Keratinocyte (primary cell): ENCODE measurements around the gene CREG2. TPM values are rescaled to one million over a fixed set of nuclear protein-coding genes. Genes with fewer than 3 reads are reported as not detected.

ENCODE experiments used
- DNase-seq: peaks from one replicate; pipeline ENCODE4 v3.0.0-alpha.2; 2011; ENCODE audit warnings: low read depth, missing footprints, low spot score
- FAIRE-seq: peaks from 2 replicates; lab custom pipeline; 2011; peaks lifted over from hg19 to GRCh38; lab: Jason Lieb, UNC
- H2AFZ ChIP-seq: 2 replicates; pipeline ENCODE4 v1.6.0; 2012; ENCODE audit warnings: low read length, control low read depth, inconsistent platforms; ENCODE audit not compliant: control insufficient read depth
- H3K27ac ChIP-seq: 2 replicates; pipeline ENCODE4 v1.5.1; 2011; ENCODE audit warnings: low read length; ENCODE audit not compliant: control insufficient read depth, insufficient read depth
- H3K27me3 ChIP-seq: 3 replicates; pipeline ENCODE4 v1.6.0; 2011; ENCODE audit warnings: low read length; ENCODE audit not compliant: control insufficient read depth, insufficient read depth; ENCODE audit errors: extremely low read depth
- H3K36me3 ChIP-seq, 2 experiments: 2 replicates in 1 of 2; 3 replicates in 1 of 2; pipeline ENCODE4 v1.5.1; 2011; ENCODE audit warnings: low read length in 2 of 2, mild to moderate bottlenecking in 1 of 2; ENCODE audit not compliant: control insufficient read depth in 2 of 2, insufficient read depth in 2 of 2; ENCODE audit errors: extremely low read depth in 1 of 2
- H3K4me1 ChIP-seq: 3 replicates; pipeline ENCODE4 v1.5.1; 2011; ENCODE audit warnings: low read length; ENCODE audit not compliant: control insufficient read depth, insufficient read depth; ENCODE audit errors: extremely low read depth
- H3K4me2 ChIP-seq: 3 replicates; pipeline ENCODE4 v1.6.0; 2011; ENCODE audit warnings: low read depth, low read length; ENCODE audit not compliant: control insufficient read depth, insufficient read depth; ENCODE audit errors: extremely low read depth
- H3K4me3 ChIP-seq, 3 experiments: fragments of 200-600 bp in 1 of 3; sonication (generic) in 1 of 3; 2 replicates in 2 of 3; 3 replicates in 1 of 3; pipeline ENCODE4 v1.5.1; 2011 to 2016; ENCODE audit warnings: low read length in 3 of 3, mild to moderate bottlenecking in 3 of 3, control low read depth in 2 of 3, inconsistent platforms in 1 of 3, low read depth in 1 of 3, mixed read lengths in 1 of 3, mixed run types in 1 of 3, moderate library complexity in 1 of 3; ENCODE audit not compliant: control insufficient read depth in 2 of 3, insufficient read depth in 2 of 3; ENCODE audit errors: extremely low read depth in 1 of 3
- H3K79me2 ChIP-seq: 2 replicates; pipeline ENCODE4 v1.6.0; 2012; ENCODE audit warnings: low read length; ENCODE audit not compliant: control insufficient read depth, insufficient read depth
- H3K9ac ChIP-seq: 3 replicates; pipeline ENCODE4 v1.6.0; 2011; ENCODE audit warnings: low read length; ENCODE audit not compliant: control insufficient read depth, insufficient read depth; ENCODE audit errors: extremely low read depth
- H3K9me1 ChIP-seq: 3 replicates; pipeline ENCODE4 v1.6.0; 2011; ENCODE audit warnings: low read length; ENCODE audit not compliant: control insufficient read depth, insufficient read depth; ENCODE audit errors: extremely low read depth
- H3K9me3 ChIP-seq: 2 replicates; pipeline ENCODE4 v1.5.1; 2012; ENCODE audit warnings: low read depth, low read length; ENCODE audit not compliant: control insufficient read depth
- H4K20me1 ChIP-seq: 3 replicates; pipeline ENCODE4 v1.6.0; 2011; ENCODE audit warnings: low read length; ENCODE audit not compliant: control insufficient read depth, insufficient read depth; ENCODE audit errors: extremely low read depth
- CTCF ChIP-seq, 3 experiments: IDR thresholded peaks in 1 of 3; conservative IDR thresholded peaks in 1 of 3; optimal IDR thresholded peaks in 1 of 3; 2 replicates in 2 of 3; 3 replicates in 1 of 3; pipeline versions ENCODE3 to v1.5.1; 2011; ENCODE audit warnings: low read length in 3 of 3, mild to moderate bottlenecking in 3 of 3, moderate library complexity in 2 of 3, control low read depth in 1 of 3, inconsistent platforms in 1 of 3; ENCODE audit not compliant: insufficient read depth in 2 of 3; ENCODE audit errors: extremely low read depth in 1 of 3
- EZH2 ChIP-seq: IDR thresholded peaks from one replicate; pipeline ENCODE4 v1.6.1; 2012; ENCODE audit warnings: inconsistent platforms, mild to moderate bottlenecking, low read length, moderate library complexity
- dilution Hi-C: fragments of 300-500 bp; cut with MboI; formaldehyde crosslinking; loops from one replicate; pipeline ENCODE4 v1.7.0; 2020; ENCODE audit warnings: low sequenced_read_pairs; ENCODE audit not compliant: extremely low pct_ligation_motif_present
- polyA plus RNA-seq, 5 experiments: library from polyadenylated mRNA; depleted of rRNA in 3 of 5; stranded (reverse) in 3 of 5; stranded (forward) in 1 of 5; unstranded in 1 of 5; fragments of >200 nt; gene quantifications; 1 replicate in 1 of 5; 2 replicates in 3 of 5; 3 replicates in 1 of 5; pipeline versions ENCODE4 v1.2.1 to v1.2.3, GENCODE V29; 2011 to 2012; ENCODE audit warnings: missing spikeins in 2 of 5, low read depth in 1 of 5, low replicate concordance in 1 of 5

Gene CREG2
- polyA plus RNA-seq, 1 donor (not counting 4 experiments of a cell fraction or from before 2014, with no cell fraction given): 1.7 TPM

- Histone ChIP-seq H3K36me3 (no peaks in the 10 kb centered on the region), H3K4me3 (no peak overlapping the region), H3K9me1 (no peaks in the 10 kb centered on the region), H3K9me3 (no peaks in the 10 kb centered on the region), H3K9ac (no peak overlapping the region), H3K27me3 (no peaks in the 10 kb centered on the region), H3K79me2 (no peaks in the 10 kb centered on the region), H3K4me2 (no peak overlapping the region), H4K20me1 (no peaks in the 10 kb centered on the region), H2AFZ (no peak overlapping the region), H3K4me1 (peaks cover 30% of the 10 kb centered on the region), H3K27ac (no peak overlapping the region)
- TF ChIP-seq EZH2 (no peak), CTCF (optimal IDR thresholded peaks at IDR 0.05 in 1 of 3, IDR thresholded peaks at IDR 0.05 in 1 of 3, conservative IDR thresholded peaks at IDR 0.05 in 1 of 3; ENCODE audit: extremely low read depth in 1 of 3, insufficient read depth in 2 of 3, low read length in 3 of 3) (no peak)
- FAIRE-seq: no peak
- no peak for DNase-seq
- dilution Hi-C loops: no loop called here
These were observed 24.5 kb downstream of the CREG2 start for GRCh38 chr2:101362777-101363176.

GRCh38 chr2:101362316-101362715, 25.0 kb downstream of the CREG2 start:
- H3K79me2 ChIP-seq: no peaks in the 10 kb centered on the region
- dilution Hi-C loops: no loop called here
- H2AFZ ChIP-seq: no peak overlapping the region
- DNase-seq: no peak
- no peaks in the 10 kb centered on the region for H3K9me3 ChIP-seq
- no peaks in the 10 kb centered on the region for H3K27me3 ChIP-seq
- no peaks in the 10 kb centered on the region for H3K36me3 ChIP-seq
- H3K4me2 ChIP-seq: no peak overlapping the region
- no peak overlapping the region for H3K9ac ChIP-seq
- no peaks in the 10 kb centered on the region for H4K20me1 ChIP-seq
- FAIRE-seq: no peak
- peaks cover 31% of the 10 kb centered on the region for H3K4me1 ChIP-seq
- no peak overlapping the region for H3K27ac ChIP-seq
- no peaks in the 10 kb centered on the region for H3K9me1 ChIP-seq
- TF ChIP-seq EZH2 (no peak), CTCF (optimal IDR thresholded peaks at IDR 0.05 in 1 of 3, IDR thresholded peaks at IDR 0.05 in 1 of 3, conservative IDR thresholded peaks at IDR 0.05 in 1 of 3; ENCODE audit: extremely low read depth in 1 of 3, insufficient read depth in 2 of 3, low read length in 3 of 3) (no peak)
- H3K4me3 ChIP-seq: no peak overlapping the region
